ENCODE results near the gene IKZF1.

IKZF1 gene

DNA sequence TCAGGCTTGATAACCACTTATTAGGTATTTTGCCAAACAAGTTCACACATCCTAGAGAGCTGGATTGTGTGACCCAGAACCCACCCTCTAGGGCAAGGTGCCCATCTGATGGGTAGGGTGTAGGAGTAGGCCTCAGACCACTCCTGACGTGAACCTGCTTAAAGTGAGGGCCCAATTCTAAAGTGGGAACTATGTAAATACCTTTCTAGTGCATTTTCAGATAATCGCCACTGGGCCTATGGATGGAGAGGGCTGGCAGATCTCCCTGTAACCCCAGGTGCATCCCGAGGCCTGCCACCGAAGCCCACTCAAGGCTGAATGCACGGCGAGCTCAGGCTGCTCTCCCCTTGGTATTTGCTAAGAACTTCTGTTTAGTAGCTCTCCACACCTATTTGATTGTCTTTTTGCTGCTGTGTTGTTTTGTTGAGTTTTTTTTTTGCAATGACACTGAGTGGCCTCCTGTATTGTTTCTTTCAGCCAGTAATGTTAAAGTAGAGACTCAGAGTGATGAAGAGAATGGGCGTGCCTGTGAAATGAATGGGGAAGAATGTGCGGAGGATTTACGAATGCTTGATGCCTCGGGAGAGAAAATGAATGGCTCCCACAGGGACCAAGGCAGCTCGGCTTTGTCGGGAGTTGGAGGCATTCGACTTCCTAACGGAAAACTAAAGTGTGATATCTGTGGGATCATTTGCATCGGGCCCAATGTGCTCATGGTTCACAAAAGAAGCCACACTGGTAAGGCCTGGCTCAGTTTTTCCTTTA, 71.7 kb downstream of the IKZF1 start:
- DNase-seq (ENCODE audit: low read depth in 2 of 2), result no peak

DNA sequence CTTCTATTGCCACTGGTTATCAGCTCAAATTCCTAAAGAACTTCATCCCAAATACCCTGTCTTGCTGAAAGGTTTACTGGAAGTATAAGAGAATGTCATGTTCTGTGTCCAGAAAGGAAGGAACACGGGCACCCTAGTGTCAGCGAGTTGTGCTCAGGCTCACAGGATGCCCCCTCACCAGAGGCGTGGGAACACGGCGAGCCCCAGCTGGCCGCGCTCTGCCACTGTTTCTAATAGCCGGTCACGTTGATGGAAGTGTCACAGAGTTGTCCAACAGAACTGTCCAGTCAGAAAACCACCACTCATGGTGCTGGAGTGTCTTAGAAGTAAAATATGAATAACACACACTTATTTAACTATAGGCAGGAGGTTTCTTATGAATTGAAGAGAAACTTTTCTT, 72.8 kb downstream of the IKZF1 start:
- DNase-seq (ENCODE audit: low read depth in 2 of 2), result no peak

DNA sequence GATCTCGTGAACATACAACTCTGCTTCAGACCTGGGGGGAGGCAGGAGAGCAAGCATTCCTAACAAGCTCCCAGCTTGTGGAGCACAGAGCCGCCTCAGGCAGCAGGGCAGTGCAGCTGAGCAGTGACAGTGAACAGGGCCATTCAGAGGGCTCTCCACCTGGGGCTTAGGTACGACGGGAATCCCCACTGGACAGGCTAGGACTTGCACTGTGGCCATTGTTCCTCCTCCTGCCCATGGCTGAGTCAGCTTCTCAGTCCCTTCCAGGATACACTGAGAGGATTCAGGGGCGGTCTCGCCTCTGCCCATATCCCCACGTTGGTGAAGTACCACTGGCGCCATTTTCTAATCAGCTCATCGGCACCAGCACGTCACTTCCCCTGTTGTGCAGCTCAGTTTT, 74.6 kb downstream of the IKZF1 start:
- DNase-seq (ENCODE audit: low read depth in 2 of 2), result no peak

DNA sequence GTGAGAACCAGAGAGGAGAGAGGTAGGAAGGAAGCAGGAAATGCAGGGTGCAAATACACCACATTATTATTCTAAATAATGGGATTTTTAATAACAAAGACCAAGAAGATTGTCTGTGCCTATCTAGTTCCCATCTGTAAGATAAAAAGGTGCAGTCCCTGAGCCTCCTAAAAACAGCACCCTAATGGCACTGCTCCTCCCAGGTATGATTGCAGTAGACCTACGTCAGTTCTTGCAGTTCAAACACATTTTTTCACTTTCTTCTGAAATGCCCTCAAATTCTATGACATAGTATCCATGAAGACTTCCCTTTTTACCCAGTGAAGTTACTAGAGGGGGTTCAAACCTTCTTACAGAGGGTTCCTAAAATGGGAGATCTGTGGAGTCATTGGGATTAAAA, 75.0 kb downstream of the IKZF1 start:
- DNase-seq (ENCODE audit: low read depth in 2 of 2), result no peak

DNA sequence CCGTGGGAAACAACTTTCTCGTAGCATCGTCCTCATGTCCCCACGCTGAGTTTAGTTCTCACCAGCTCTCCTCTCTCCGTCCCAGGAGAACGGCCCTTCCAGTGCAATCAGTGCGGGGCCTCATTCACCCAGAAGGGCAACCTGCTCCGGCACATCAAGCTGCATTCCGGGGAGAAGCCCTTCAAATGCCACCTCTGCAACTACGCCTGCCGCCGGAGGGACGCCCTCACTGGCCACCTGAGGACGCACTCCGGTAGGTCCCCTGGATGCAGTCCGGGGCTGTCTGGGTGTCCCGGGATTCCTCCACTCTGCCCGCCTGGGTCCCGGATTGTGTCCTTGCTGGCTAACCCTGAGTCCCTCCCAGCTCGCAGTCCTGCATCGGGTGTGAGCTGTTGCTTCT, 77.9 kb downstream of the IKZF1 start:
- DNase-seq (ENCODE audit: low read depth in 2 of 2), result no peak

DNA sequence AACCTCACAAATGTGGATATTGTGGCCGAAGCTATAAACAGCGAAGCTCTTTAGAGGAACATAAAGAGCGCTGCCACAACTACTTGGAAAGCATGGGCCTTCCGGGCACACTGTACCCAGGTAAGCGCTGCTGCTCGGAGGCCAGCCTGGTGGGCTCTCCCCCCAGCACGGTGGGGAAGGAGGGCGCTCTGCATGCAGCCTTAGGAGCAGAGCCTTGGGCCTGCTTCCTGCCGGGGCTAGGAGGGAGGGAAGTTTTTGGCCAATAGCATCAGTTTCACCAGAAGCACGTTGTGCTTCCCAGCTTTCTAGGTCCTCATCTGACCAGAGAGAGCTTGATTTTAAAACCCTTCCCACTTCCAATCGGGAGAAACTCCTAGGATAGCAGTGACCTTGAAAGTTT, 82.8 kb downstream of the IKZF1 start:
- DNase-seq (ENCODE audit: low read depth in 2 of 2), result no peak

DNA sequence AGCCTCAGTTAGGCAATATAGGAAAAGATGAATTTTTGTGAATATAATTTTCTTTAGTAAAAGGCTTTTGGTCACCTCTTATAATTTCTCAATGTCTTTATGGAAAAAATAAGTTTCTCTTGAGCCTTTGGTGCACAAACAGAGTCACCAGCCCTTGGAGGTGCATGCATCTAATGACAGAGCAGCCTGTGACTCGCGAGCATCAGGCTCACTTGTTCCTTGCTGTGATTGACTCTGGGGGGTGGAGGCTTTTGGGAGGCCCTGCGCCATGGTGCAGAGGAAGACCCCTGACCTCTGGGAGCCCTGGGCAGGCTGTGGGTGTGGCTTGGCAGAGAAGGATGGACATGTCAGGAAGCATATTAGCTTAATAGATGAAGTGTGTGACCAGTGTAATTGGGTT, 85.4 kb downstream of the IKZF1 start:
- DNase-seq (ENCODE audit: low read depth in 2 of 2), result no peak

DNA sequence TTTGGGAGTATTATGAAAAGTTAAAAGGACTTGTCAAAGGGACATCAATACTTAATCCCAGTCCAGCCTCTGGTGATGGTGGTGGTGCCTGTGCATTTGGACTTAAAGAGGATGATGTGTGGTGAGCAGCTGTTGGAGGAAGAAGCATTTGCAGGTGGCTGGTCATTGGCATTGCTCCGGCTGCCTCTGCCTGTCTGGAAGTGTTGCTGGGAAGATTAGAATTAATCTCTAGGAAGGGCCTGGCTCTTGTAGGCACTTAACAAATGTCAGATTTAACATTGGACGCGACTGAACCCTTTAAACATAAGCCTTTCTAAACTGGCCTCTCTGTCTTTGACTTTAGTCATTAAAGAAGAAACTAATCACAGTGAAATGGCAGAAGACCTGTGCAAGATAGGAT, 86.9 kb downstream of the IKZF1 start:
- no peak for DNase-seq (ENCODE audit: low read depth in 2 of 2)

DNA sequence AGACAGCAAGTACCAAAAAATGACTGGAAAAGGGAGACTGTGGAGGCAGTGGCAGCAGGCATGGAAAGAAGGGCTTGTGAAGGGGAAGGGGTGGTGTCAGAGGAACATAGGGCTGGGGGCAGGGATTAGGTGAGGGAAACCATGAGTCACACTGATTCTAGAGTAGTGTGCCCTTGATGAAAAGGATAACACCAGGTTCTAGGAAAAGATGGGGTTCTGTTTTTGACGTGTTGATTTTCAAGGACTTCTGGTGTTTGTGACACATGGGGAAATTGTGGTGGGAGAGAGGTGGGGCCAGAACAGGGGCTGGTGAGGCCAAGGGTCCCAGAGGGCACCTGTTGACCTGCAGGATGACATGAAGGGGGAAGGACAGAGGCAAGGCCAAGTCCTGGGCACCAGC, 88.6 kb downstream of the IKZF1 start:
- DNase-seq (ENCODE audit: low read depth in 2 of 2), result peak; percentile 52 to 55

DNA sequence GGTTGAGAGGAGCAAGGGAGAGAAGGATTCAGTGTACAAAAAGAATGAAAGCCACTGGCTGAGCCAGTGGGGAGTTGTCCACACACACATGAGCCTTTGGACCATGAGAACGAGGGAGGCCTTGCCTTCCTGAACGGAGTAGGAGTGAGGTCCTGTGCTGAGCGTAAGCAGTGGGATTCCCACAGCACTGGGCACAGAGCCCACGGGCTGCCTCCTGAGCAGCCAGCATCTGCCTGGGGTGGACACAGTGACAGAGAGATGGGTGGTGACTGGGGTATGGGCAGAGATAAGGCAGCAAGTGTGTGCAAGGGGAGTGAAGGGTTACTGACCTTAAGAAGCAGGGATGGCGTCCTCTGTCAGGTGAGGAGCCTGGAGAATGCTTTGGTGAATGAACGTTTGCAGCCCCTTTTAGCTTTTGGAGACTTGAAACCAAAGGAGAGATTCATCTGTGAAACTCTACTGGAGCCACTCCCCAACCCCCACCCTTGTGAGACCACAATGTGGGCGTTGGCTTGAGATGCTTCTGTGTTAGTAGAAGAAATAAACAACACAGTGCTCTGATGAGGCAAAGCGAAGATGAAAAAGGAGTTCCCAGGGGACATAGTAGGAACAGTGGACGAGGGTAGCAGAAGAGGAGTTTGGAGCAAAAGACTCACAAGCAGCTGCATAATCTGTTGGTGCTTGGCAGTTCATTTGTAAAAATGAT, 89.2 kb downstream of the IKZF1 start:
- no peak for DNase-seq (ENCODE audit: low read depth in 2 of 2)

DNA sequence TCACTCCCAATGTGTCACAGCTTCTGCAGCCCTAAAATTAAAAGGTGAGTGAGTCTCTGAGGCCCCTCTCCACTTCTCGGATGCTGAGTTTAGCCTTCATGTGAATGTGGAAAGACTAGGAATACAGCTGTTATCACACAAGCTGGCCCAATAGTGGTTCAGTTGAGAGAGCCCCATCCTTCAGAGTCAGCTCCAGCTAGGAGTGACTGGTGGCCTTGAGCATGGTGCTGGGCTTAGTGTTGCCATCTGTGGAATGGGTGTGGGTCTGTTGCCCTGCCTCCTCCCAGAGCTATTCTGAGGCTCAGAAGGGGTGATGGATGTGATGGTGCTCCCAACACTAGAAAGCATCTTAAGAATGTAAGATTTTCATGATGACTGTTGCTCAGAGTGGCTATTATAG, 89.8 kb downstream of the IKZF1 start:
- DNase-seq (ENCODE audit: low read depth in 2 of 2), result no peak

DNA sequence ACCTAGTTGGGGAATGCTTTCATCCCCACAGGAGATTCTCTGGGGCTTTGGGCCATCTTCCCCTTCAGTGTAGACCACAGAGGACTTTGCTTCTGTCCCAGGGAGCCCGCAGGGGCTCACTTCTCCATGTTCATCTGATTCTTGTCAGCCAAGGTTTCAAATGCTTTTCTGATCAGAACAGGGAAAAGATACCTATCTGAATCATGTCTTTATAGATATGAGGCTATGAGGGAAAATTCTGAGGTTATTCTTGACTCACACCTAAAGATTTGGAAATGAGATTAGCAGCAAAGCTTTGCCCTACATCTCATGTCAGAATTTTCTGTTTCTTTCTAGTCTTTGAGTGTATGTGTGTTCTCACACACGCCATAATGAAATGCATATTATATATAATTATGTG, 92.3 kb downstream of the IKZF1 start:
- no peak for DNase-seq (ENCODE audit: low read depth in 2 of 2)

DNA sequence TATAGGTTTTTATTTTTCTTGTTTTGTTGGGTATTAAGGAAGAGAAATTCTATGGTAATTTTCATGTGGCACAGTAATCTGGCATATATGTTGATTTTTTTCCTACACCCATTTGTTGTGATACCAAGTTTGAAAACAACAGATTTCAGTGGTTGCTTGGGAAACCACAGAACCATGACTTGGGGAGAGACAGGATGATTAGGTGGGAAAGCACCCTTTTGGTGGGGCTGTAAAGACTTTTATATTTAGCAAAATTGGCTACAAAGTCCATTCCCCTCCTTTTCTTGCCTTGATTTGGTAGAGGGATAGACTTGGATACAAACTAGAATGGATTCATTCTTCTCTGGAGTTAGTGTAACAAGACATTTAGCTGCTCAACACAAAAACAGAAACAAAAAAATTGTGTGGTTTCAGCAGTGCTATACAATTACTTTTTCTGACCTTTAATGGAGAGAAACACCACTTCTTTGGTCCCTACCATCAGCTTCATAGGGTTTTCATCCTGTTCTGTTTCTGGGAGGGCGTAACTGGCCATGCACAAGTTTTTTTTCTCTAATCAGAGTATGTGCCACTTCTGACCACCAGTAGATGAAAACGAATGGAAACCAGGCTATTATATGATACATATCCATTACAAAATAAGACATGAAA, 92.9 kb downstream of the IKZF1 start:
- no peak for DNase-seq (ENCODE audit: low read depth in 2 of 2)

DNA sequence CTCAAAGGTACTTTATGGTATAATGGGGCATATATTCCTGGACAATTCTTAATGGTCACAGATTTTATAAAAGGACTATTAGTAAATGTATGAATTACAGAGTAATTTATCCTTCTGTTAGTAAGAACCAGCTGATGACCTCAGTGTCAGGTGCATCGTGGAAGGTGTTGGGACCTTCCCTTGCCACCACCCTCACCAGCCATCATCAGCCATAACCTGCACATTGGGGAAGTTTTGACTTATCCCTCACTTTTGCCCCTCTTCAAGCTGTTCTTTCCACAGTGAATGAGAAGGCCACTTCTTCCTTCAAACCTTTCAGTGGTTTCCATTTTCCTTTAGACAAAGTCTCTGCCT, 93.4 kb downstream of the IKZF1 start:
- DNase-seq (ENCODE audit: low read depth in 2 of 2), result no peak

DNA sequence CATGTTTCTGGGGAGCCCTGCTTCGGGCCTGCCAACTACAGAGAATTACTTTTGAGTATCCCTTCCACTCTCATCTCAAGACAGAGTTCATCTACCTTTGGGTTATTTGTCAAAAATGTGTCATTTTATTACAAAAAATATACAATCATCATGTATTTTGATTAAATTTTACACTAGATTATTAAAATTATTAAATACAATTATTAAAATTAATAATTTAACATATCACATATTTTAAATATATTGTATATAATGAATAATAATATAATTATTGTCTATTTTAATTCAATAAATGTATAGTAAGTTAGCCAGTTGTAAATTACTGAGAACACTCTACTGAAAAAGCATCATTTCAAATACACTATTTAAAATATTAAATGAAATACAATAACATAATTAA, 94.7 kb downstream of the IKZF1 start:
- no peak for DNase-seq (ENCODE audit: low read depth in 2 of 2)

DNA sequence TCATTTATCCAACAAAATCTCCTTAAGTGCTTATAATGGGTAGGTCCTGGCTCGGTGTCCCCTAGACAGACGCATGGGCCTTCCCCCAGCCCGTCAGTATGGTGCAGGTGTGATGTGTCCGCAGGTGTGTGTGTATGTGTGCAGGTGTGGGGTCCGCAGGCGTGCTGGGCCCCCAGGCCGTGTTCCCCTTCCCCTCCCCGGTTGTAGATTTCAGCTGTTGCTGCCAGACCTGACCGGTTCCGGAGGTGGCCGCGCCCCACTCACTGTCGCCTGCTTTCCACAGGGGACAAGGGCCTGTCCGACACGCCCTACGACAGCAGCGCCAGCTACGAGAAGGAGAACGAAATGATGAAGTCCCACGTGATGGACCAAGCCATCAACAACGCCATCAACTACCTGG, 95.1 kb downstream of the IKZF1 start:
- DNase-seq (ENCODE audit: low read depth in 2 of 2), result no peak

DNA sequence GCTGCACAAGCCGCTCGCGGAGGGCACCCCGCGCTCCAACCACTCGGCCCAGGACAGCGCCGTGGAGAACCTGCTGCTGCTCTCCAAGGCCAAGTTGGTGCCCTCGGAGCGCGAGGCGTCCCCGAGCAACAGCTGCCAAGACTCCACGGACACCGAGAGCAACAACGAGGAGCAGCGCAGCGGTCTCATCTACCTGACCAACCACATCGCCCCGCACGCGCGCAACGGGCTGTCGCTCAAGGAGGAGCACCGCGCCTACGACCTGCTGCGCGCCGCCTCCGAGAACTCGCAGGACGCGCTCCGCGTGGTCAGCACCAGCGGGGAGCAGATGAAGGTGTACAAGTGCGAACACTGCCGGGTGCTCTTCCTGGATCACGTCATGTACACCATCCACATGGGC, 95.6 kb downstream of the IKZF1 start:
- DNase-seq (ENCODE audit: low read depth in 2 of 2), result no peak

DNA sequence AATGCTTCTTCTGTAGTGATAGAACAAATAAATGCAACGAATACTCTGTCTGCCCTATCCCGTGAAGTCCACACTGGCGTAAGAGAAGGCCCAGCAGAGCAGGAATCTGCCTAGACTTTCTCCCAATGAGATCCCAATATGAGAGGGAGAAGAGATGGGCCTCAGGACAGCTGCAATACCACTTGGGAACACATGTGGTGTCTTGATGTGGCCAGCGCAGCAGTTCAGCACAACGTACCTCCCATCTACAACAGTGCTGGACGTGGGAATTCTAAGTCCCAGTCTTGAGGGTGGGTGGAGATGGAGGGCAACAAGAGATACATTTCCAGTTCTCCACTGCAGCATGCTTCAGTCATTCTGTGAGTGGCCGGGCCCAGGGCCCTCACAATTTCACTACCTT, 99.9 kb downstream of the IKZF1 start:
- DNase-seq (ENCODE audit: low read depth in 2 of 2), result no peak

DNA sequence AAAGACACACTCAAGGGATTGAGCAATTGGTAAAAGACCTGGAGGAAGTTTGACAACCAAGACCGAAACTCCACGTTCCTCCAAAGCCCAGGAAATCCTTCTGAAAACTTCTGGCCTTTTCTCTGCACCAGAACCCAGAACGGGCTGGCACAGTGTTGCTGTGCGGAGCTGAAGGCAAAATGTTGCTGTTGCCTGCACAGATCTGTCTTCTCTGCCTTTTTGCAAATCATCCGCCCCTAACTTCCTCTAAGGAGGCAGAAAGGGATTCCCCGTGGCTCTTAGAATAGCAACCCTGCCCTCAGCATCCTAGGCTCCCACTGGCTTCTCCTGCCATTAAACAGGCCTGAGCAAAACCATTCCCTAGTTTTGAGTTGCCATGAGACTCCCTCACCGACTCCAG, 100.7 kb downstream of the IKZF1 start:
- DNase-seq (ENCODE audit: low read depth in 2 of 2), result no peak

DNA sequence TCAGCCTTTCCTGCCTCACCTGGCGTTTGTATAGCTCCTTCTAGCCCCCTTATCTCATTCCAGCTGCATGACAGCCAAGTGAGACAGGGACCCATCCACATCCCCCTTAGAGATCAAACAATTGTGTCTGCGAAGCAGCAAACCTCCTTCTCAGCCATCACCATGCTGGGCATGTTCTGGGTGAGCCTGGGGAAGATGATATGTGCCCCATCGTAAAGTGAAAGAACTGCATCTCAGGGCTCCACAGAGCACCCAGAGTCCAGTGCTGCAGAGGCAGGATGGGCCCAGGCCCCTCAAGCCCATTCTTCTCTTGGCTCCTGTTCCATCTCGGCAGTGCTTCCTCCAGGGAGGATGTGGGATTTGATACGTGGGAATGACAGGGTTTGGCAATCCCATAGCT, 102.4 kb downstream of the IKZF1 start:
- no peak for DNase-seq (ENCODE audit: low read depth in 2 of 2)

DNA sequence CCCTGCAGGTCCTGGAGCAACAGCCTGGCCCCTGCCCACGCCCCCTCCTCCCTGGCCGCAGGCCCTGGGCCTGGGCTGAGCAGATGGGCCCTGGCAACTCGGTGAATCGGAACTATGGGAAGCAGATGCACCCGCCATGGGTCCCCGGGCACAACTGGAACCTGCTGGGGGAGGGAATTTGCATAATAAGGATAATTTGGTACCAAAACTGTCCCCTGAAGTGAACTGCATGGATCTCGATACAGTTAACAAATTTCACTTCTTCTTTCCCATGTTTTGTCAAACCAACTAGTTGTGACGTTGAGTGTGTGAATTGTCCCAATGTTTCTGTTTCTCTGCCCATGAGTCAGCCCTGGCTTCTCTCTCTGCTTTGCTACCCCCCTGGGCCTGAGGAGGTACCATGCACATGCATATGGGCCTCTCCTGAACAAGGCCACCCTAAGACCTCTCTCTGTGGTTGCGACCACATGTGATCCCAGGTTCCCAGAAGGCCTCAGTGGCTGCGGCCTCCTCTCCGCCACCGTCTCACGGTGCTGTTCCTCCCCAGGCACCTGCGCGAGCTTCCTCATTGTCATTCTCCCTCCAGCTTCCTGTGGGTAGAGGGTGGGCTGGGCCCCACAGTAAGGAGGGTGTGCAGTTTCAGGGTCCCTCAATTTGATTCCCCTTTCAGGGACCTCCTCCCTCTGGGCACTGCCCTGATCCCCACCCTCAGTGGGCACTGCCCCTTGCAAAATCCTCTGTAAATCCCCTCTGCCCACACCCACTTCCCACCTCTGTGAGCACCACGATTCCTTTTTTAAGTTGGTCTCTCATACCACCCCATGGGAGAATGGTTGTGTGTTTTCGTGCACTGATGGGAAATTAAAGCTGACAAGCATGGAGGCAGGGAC, 105.6 kb downstream of the IKZF1 start:
- DNase-seq (ENCODE audit: low read depth in 2 of 2), result no peak

DNA sequence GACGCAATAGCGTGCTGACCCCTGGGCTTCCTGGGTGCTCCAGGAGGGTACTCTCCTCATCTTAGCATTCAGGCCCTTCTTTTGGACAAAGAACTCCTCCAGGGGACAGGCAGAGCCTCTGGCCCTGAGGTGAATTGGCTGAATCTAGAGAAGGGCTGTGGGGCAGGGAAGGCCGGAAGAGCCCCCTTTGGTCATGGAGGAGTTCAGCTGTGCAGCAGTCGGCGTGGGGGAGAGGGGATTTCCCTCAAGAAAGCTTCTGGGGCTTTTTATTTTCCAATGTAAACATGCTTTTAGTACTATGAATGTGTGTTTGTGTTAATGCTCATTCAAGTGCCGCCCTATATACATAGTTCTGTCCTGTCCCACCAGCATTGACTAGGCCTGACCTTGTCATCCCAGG, 106.8 kb downstream of the IKZF1 start:
- DNase-seq (ENCODE audit: low read depth in 2 of 2), result no peak

Measured in stimulated activated CD4-positive, alpha-beta T cell treated with anti-CD3 and anti-CD28 coated beads, Interleukin-15, amount 100 ng/mL, for 48 hours (primary cell).